HepG2 (cell line): ENCODE data around the gene VAV2. TPM values are rescaled to one million over a fixed set of nuclear protein-coding genes. Genes with fewer than 3 reads are reported as not detected.

ENCODE experiments used
- ATAC-seq: fragments of 200-7000 bp; cut with Tn5 transposase; 3 replicates; pipeline ENCODE4 v1.9.1; 2020; ENCODE audit warnings: mild to moderate bottlenecking, moderate library complexity
- BruUV-seq: library from RNA; stranded (reverse); fragments of 400-500 nt; replicated peaks from 2 replicates; lab custom pipeline; 2021; lab: Mats Ljungman, UMichigan
- CTCF ChIA-PET: fragments of 300-600 bp; formaldehyde crosslinking; extraction: SDS; loops from one replicate; lab custom pipeline; 2021; ENCODE audit warnings: low total read pairs, inconsistent platforms, low intra/inter-chr PET ratio; lab: Yijun Ruan, JAX
- POLR2A ChIA-PET: fragments of 350-600 bp; sonication (Branson Sonifier 250); formaldehyde crosslinking; loops from one replicate; lab custom pipeline; 2020; ENCODE audit warnings: antibody characterized with exemption, inconsistent platforms; lab: Yijun Ruan, JAX
- DNase-seq: peaks from one replicate; pipeline ENCODE4 v3.0.0-alpha.2; 2015; ENCODE audit warnings: low spot score
- FAIRE-seq: peaks from 3 replicates; lab custom pipeline; 2011; peaks lifted over from hg19 to GRCh38; lab: Jason Lieb, UNC
- H2AFZ ChIP-seq: one replicate; pipeline ENCODE4 v1.6.1; 2011; ENCODE audit warnings: low read length, inconsistent platforms
- H3K27ac ChIP-seq: fragments of 300-600 bp; 3 replicates; pipeline ENCODE4 v1.8.0; 2011; ENCODE audit warnings: mixed run types, mild to moderate bottlenecking, mixed read lengths, low read length, inconsistent platforms; ENCODE audit not compliant: insufficient read depth; ENCODE audit errors: extremely low read length
- H3K27me3 ChIP-seq, 2 experiments: fragments of 200-600 bp in 1 of 2; 2 replicates in 1 of 2; 3 replicates in 1 of 2; pipeline versions ENCODE4 v1.6.0 to v1.8.0; 2011; ENCODE audit warnings: low read length in 2 of 2, mild to moderate bottlenecking in 2 of 2, moderate library complexity in 2 of 2, inconsistent platforms in 1 of 2; ENCODE audit not compliant: insufficient read depth in 2 of 2, control insufficient read depth in 1 of 2
- H3K36me3 ChIP-seq, 2 experiments: fragments of 200-600 bp in 1 of 2; replicated peaks in 1 of 2; 2 replicates in 1 of 2; 3 replicates in 1 of 2; pipeline versions ENCODE4 v1.5.1 to v1.8.0; 2011; ENCODE audit warnings: low read length in 2 of 2, inconsistent platforms in 1 of 2; ENCODE audit not compliant: insufficient read depth in 2 of 2, control insufficient read depth in 1 of 2
- H3K4me1 ChIP-seq: 2 replicates; pipeline ENCODE4 v1.5.1; 2012; ENCODE audit warnings: low read length, inconsistent platforms; ENCODE audit not compliant: insufficient read depth
- H3K4me2 ChIP-seq: 2 replicates; pipeline ENCODE4 v1.6.0; 2011; ENCODE audit warnings: low read depth, low read length, inconsistent platforms
- H3K4me3 ChIP-seq, 3 experiments: fragments of 200-600 bp in 1 of 3; sonication (generic), shearing (Covaris generic) in 1 of 3; replicated peaks in 1 of 3; 2 replicates each; pipeline ENCODE4 v1.5.1; 2011 to 2016; ENCODE audit warnings: low read length in 3 of 3, inconsistent platforms in 2 of 3, low read depth in 2 of 3, mild to moderate bottlenecking in 2 of 3, control low read depth in 1 of 3, mixed read lengths in 1 of 3; ENCODE audit not compliant: insufficient read depth in 1 of 3
- H3K79me2 ChIP-seq: one replicate; pipeline ENCODE4 v1.6.1; 2011; ENCODE audit warnings: low read length, inconsistent platforms; ENCODE audit not compliant: insufficient read depth
- H3K9ac ChIP-seq: 2 replicates; pipeline ENCODE4 v1.6.0; 2011; ENCODE audit warnings: mild to moderate bottlenecking, low read depth, low read length, inconsistent platforms; ENCODE audit not compliant: insufficient read depth
- H3K9me3 ChIP-seq: 2 replicates; pipeline ENCODE4 v1.5.1; 2012; ENCODE audit warnings: mild to moderate bottlenecking, low read length
- H4K20me1 ChIP-seq: 2 replicates; pipeline ENCODE4 v1.6.0; 2011; ENCODE audit warnings: inconsistent platforms, mild to moderate bottlenecking, low read length, moderate library complexity; ENCODE audit not compliant: insufficient read depth
- ARNT2 ChIP-seq: sonication (generic); formaldehyde crosslinking; IDR thresholded peaks from 2 replicates; pipeline ENCODE4 v1.8.0; 2022; ENCODE audit warnings: mild to moderate bottlenecking, low read depth, missing genetic modification reagents, moderate library complexity
- ATF6 ChIP-seq: sonication (generic); formaldehyde crosslinking; conservative IDR thresholded peaks from 2 replicates; pipeline ENCODE4 v1.4.0; 2020; ENCODE audit warnings: missing genetic modification reagents
- CSRNP1 ChIP-seq: sonication (generic); formaldehyde crosslinking; IDR thresholded peaks from 2 replicates; pipeline ENCODE4 v1.8.1; 2023; ENCODE audit warnings: mild to moderate bottlenecking, missing genetic modification reagents
- HNRNPL ChIP-seq: fragments of 200-400 bp; formaldehyde crosslinking; IDR thresholded peaks from 2 replicates; pipeline ENCODE4 v1.6.1; 2017; ENCODE audit warnings: mild to moderate bottlenecking, low read depth, low read length
- ZNF101 ChIP-seq: sonication (generic); formaldehyde crosslinking; IDR thresholded peaks from 2 replicates; pipeline ENCODE4 v1.4.0; 2020; ENCODE audit warnings: mild to moderate bottlenecking, low read depth, missing genetic modification reagents, borderline replicate concordance
- WGBS: methylation state at CpG from one replicate; pipeline ENCODE4 v1.1.6; 2017; ENCODE audit warnings: low lambda C conversion rate; 5-methylcytosine and 5-hydroxymethylcytosine counted together
- in situ Hi-C: cut with HindIII; loops from 2 replicates; pipeline ENCODE4 v1.10.0; 2017; ENCODE audit warnings: low pct_unique_long_range_greater_than_20kb; ENCODE audit not compliant: extremely low pct_ligation_motif_present
- intact Hi-C: fragments of 100-400 bp; cut with micrococcal nuclease; formaldehyde crosslinking; loops from one replicate; pipeline ENCODE4 v1.10.0; 2022; ENCODE audit not compliant: unreplicated experiment
- polyA plus RNA-seq, 8 experiments: library from polyadenylated mRNA; depleted of rRNA in 3 of 8; stranded (reverse) in 7 of 8; unstranded in 1 of 8; fragments of >200 nt; fragmentation: Illumina TruSeq in 4 of 8; extraction: Trizol in 4 of 8; gene quantifications; 2 replicates each; pipeline versions ENCODE4 v1.2.1 to v1.2.3, GENCODE V29; 2011 to 2016; ENCODE audit warnings: low read depth in 4 of 8, missing spikeins in 1 of 8, mixed read lengths in 1 of 8; ENCODE audit not compliant: insufficient read depth in 1 of 8
- total RNA-seq, 5 experiments: library from RNA; depleted of rRNA; stranded (reverse); fragments of >200 nt; fragmentation: Illumina TruSeq; extraction: Trizol; gene quantifications; 2 replicates each; pipeline ENCODE4 v1.2.3, GENCODE V29; 2016; ENCODE audit warnings: low read depth in 1 of 5

The VAV2 gene
- total and polyA plus RNA-seq, 2 of the 13 experiments (the other 11 are each of a cell fraction or from before 2014, with no cell fraction given), result 22.5 to 22.9 TPM

- no peaks in the 10 kb centered on the region for H3K79me2 ChIP-seq
- FAIRE-seq (no peak), DNase-seq (no peak), ATAC-seq (no peak)
- H3K4me3 ChIP-seq, result no peak overlapping the region
- intact Hi-C loops (no loop called here), in situ Hi-C loops (no loop called here)
- no peak overlapping the region for H3K9ac ChIP-seq
- POLR2A ChIA-PET, result no interaction called here
- CTCF ChIA-PET, result no interaction called here
- no peaks in the 10 kb centered on the region for H3K27me3 ChIP-seq
- no peak overlapping the region for H2AFZ ChIP-seq
- H3K4me1 ChIP-seq, result no peaks in the 10 kb centered on the region
- H4K20me1 ChIP-seq, result peaks cover 6% of the 10 kb centered on the region; the same call in 1 of the 2 replicates
- no TSS peak for BruUV-seq
- peaks cover 20 to 30% of the 10 kb centered on the region in 2 experiments; a peak in 4 of 5 replicates for H3K36me3 ChIP-seq
- no peak overlapping the region for H3K4me2 ChIP-seq
- TF ChIP-seq ARNT2 (CRISPR knock-in tag), result no peak
- TF ChIP-seq ZNF101 (CRISPR knock-in tag), result no peak
- no peak for TF ChIP-seq ATF6 (CRISPR knock-in tag)
- TF ChIP-seq CSRNP1 (CRISPR knock-in tag), result no peak
- TF ChIP-seq HNRNPL, result peak; percentile 73; the same call in 1 of the 2 replicates
- WGBS, result 95% methylated on average over 13 of the region's 25 CpGs
- H3K9me3 ChIP-seq, result no peaks in the 10 kb centered on the region
- H3K27ac ChIP-seq, result no peak overlapping the region
Observed at GRCh38 chr9:133828338-133828997, 163.7 kb downstream of the VAV2 start.
